HepG2 (cell line): ENCODE data around the gene CFAP99. TPM values are rescaled to one million over a fixed set of nuclear protein-coding genes. Genes with fewer than 3 reads are reported as not detected.

Source experiments
- AKAP8 ChIP-seq: sonication (generic); formaldehyde crosslinking; IDR thresholded peaks from 2 replicates; pipeline ENCODE4 v1.5.1; 2020; ENCODE audit warnings: mild to moderate bottlenecking, missing genetic modification reagents
- ETV5 ChIP-seq: IDR thresholded peaks from 2 replicates; pipeline ENCODE4 v1.6.1; 2018; ENCODE audit warnings: missing biosample characterization, missing genetic modification reagents, inconsistent platforms, borderline replicate concordance
- IKZF4 ChIP-seq: sonication (generic); formaldehyde crosslinking; IDR thresholded peaks from 2 replicates; pipeline ENCODE4 v1.5.1; 2020; ENCODE audit warnings: borderline replicate concordance, mild to moderate bottlenecking, low read depth, missing genetic modification reagents; ENCODE audit errors: not compliant biosample characterization
- NBN ChIP-seq: fragments of 450-650 bp; conservative IDR thresholded peaks from 2 replicates; pipeline ENCODE4 v1.6.1; 2017
- POLR2AphosphoS5 ChIP-seq: IDR thresholded peaks from 2 replicates; pipeline ENCODE4 v1.6.1; 2012; ENCODE audit warnings: low read depth, low read length
- RBM22 ChIP-seq: fragments of 200-400 bp; formaldehyde crosslinking; optimal IDR thresholded peaks from 2 replicates; pipeline ENCODE3; 2017; ENCODE audit warnings: mild to moderate bottlenecking, low read length, moderate library complexity
- SOX6 ChIP-seq, 2 experiments: fragments of 450-650 bp in 1 of 2; sonication (generic) in 1 of 2; formaldehyde crosslinking in 1 of 2; IDR thresholded peaks; 2 replicates each; pipeline versions ENCODE4 v1.4.0 to v1.6.1; 2017 to 2020; ENCODE audit warnings: antibody characterized with exemption in 1 of 2, mild to moderate bottlenecking in 1 of 2, missing genetic modification reagents in 1 of 2
- SRSF9 ChIP-seq: fragments of 200-400 bp; formaldehyde crosslinking; IDR thresholded peaks from 2 replicates; pipeline ENCODE4 v1.6.1; 2018; ENCODE audit warnings: borderline replicate concordance, mild to moderate bottlenecking, low read depth, low read length; ENCODE audit not compliant: insufficient read depth, poor library complexity, severe bottlenecking
- TBX3 ChIP-seq: fragments of 450-650 bp; IDR thresholded peaks from 2 replicates; pipeline ENCODE4 v1.6.1; 2017; ENCODE audit warnings: antibody characterized with exemption, mild to moderate bottlenecking, inconsistent platforms, borderline replicate concordance
- WIZ ChIP-seq: sonication (generic); formaldehyde crosslinking; IDR thresholded peaks from 2 replicates; pipeline ENCODE4 v1.5.1; 2020; ENCODE audit warnings: mild to moderate bottlenecking, missing genetic modification reagents
- ZBTB3 ChIP-seq: sonication (generic); formaldehyde crosslinking; IDR thresholded peaks from 2 replicates; pipeline ENCODE4 v1.4.0; 2020; ENCODE audit warnings: low read depth, mild to moderate bottlenecking, moderate library complexity, missing genetic modification reagents, borderline replicate concordance
- ZKSCAN1 ChIP-seq: fragments of 150-350 bp; IDR thresholded peaks from 2 replicates; pipeline ENCODE4 v1.6.1; 2014; ENCODE audit warnings: low read length
- ZNF230 ChIP-seq: sonication (generic); formaldehyde crosslinking; IDR thresholded peaks from 2 replicates; pipeline ENCODE4 v1.4.0; 2020; ENCODE audit warnings: mild to moderate bottlenecking, missing genetic modification reagents
- ZNF234 ChIP-seq: sonication (generic); formaldehyde crosslinking; conservative IDR thresholded peaks from 2 replicates; pipeline ENCODE4 v1.5.1; 2020; ENCODE audit warnings: mild to moderate bottlenecking, missing genetic modification reagents
- ZNF256 ChIP-seq: sonication (generic); formaldehyde crosslinking; conservative IDR thresholded peaks from 2 replicates; pipeline ENCODE4 v1.4.0; 2020; ENCODE audit warnings: missing genetic modification reagents
- ZNF543 ChIP-seq: sonication (generic); formaldehyde crosslinking; IDR thresholded peaks from 2 replicates; pipeline ENCODE4 v1.4.0; 2020; ENCODE audit warnings: mild to moderate bottlenecking, missing genetic modification reagents
- ZNF792 ChIP-seq: IDR thresholded peaks from 2 replicates; pipeline ENCODE4 v1.6.1; 2016
- polyA plus RNA-seq, 8 experiments: library from polyadenylated mRNA; depleted of rRNA in 3 of 8; stranded (reverse) in 7 of 8; unstranded in 1 of 8; fragments of >200 nt; fragmentation: Illumina TruSeq in 4 of 8; extraction: Trizol in 4 of 8; gene quantifications; 2 replicates each; pipeline versions ENCODE4 v1.2.1 to v1.2.3, GENCODE V29; 2011 to 2016; ENCODE audit warnings: low read depth in 4 of 8, missing spikeins in 1 of 8, mixed read lengths in 1 of 8; ENCODE audit not compliant: insufficient read depth in 1 of 8
- total RNA-seq, 5 experiments: library from RNA; depleted of rRNA; stranded (reverse); fragments of >200 nt; fragmentation: Illumina TruSeq; extraction: Trizol; gene quantifications; 2 replicates each; pipeline ENCODE4 v1.2.3, GENCODE V29; 2016; ENCODE audit warnings: low read depth in 1 of 5
- TF ChIP-seq, protein P1 (sequence below): IDR thresholded peaks from 2 replicates; pipeline ENCODE4 v1.6.1; 2016; ENCODE audit warnings: low read depth, missing genetic modification reagents, missing compliant biosample characterization
- TF ChIP-seq, protein P2 (sequence below): sonication (generic); formaldehyde crosslinking; IDR thresholded peaks from 2 replicates; pipeline ENCODE4 v1.4.0; 2020; ENCODE audit warnings: missing genetic modification reagents
- TF ChIP-seq, protein P3 (sequence below): sonication (generic); formaldehyde crosslinking; IDR thresholded peaks from 2 replicates; pipeline ENCODE4 v1.5.1; 2020; ENCODE audit warnings: missing genetic modification reagents, mild to moderate bottlenecking, borderline replicate concordance

Gene CFAP99
- total and polyA plus RNA-seq, 2 of the 13 experiments (the other 11 are each of a cell fraction or from before 2014, with no cell fraction given): not detected

DNA sequence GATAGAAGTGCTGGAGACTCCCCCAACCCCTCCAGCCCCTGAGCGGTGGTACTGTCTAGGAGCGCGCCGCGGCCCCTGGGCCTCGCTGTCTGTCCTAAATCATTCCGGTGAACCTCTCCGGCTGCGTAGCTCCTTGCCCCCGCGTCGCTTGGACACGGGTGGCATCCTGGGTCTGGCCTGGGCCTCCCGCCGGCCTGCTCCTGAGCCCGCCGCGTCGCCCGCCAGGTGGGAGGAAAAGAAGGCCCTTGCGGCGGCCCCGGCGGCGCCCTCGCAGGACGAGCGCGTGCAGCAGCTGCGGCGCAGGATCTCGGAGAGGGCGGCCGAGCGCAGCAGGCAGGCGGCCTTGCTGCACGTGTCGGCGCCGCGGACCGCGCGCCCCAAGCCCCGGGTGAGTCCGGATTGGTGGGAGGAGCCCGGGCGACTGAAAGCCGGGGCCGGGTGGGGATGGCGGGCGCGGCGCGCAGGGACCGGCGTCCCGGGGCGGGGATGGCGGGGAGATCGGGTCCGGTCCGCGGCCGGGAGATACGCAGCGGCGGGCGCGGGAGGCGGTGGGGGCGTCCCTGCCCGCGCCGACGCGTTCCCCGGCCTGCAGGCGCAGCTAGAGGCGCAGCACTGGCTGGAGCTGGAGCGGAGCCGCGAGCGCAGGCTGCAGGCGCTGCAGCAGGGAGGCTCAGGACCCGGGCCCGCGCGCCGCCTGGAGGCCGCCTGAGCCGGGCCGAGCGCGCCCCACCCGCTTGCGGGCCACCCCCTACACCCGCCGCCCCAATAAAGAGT, 43.6 kb downstream of the CFAP99 start (continued):
- TF ChIP-seq, protein P1, sequence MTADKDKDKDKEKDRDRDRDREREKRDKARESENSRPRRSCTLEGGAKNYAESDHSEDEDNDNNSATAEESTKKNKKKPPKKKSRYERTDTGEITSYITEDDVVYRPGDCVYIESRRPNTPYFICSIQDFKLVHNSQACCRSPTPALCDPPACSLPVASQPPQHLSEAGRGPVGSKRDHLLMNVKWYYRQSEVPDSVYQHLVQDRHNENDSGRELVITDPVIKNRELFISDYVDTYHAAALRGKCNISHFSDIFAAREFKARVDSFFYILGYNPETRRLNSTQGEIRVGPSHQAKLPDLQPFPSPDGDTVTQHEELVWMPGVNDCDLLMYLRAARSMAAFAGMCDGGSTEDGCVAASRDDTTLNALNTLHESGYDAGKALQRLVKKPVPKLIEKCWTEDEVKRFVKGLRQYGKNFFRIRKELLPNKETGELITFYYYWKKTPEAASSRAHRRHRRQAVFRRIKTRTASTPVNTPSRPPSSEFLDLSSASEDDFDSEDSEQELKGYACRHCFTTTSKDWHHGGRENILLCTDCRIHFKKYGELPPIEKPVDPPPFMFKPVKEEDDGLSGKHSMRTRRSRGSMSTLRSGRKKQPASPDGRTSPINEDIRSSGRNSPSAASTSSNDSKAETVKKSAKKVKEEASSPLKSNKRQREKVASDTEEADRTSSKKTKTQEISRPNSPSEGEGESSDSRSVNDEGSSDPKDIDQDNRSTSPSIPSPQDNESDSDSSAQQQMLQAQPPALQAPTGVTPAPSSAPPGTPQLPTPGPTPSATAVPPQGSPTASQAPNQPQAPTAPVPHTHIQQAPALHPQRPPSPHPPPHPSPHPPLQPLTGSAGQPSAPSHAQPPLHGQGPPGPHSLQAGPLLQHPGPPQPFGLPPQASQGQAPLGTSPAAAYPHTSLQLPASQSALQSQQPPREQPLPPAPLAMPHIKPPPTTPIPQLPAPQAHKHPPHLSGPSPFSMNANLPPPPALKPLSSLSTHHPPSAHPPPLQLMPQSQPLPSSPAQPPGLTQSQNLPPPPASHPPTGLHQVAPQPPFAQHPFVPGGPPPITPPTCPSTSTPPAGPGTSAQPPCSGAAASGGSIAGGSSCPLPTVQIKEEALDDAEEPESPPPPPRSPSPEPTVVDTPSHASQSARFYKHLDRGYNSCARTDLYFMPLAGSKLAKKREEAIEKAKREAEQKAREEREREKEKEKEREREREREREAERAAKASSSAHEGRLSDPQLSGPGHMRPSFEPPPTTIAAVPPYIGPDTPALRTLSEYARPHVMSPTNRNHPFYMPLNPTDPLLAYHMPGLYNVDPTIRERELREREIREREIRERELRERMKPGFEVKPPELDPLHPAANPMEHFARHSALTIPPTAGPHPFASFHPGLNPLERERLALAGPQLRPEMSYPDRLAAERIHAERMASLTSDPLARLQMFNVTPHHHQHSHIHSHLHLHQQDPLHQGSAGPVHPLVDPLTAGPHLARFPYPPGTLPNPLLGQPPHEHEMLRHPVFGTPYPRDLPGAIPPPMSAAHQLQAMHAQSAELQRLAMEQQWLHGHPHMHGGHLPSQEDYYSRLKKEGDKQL (CRISPR knock-in tag): no peak
- 0 out of 2 replicates have a peak, but pooled peaks have one; percentile 22 for TF ChIP-seq WIZ (CRISPR knock-in tag)
- TF ChIP-seq, protein P2, sequence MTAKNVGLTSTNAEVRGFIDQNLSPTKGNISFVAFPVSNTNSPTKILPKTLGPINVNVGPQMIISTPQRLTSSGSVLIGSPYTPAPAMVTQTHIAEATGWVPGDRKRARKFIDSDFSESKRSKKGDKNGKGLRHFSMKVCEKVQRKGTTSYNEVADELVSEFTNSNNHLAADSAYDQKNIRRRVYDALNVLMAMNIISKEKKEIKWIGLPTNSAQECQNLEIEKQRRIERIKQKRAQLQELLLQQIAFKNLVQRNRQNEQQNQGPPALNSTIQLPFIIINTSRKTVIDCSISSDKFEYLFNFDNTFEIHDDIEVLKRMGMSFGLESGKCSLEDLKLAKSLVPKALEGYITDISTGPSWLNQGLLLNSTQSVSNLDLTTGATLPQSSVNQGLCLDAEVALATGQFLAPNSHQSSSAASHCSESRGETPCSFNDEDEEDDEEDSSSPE (CRISPR knock-in tag): peak; percentile 86
- TF ChIP-seq IKZF4 (CRISPR knock-in tag): peak; percentile 55
- TF ChIP-seq ZNF256 (CRISPR knock-in tag): no peak
- TF ChIP-seq ZNF792 (CRISPR knock-in tag): no peak
- no peak for TF ChIP-seq ZBTB3 (CRISPR knock-in tag)
- no peak for TF ChIP-seq SOX6 (IDR thresholded peaks at IDR 0.05)
- TF ChIP-seq SOX6 (CRISPR knock-in tag; IDR thresholded peaks at IDR 0.05): no peak
- no peak for TF ChIP-seq SRSF9
- no peak for TF ChIP-seq ZNF543 (CRISPR knock-in tag)
- no peak for TF ChIP-seq ZKSCAN1
- TF ChIP-seq TBX3: no peak
- no peak for TF ChIP-seq ZNF230 (CRISPR knock-in tag)
- TF ChIP-seq RBM22: no peak
- TF ChIP-seq ETV5 (CRISPR knock-in tag): no peak
- TF ChIP-seq POLR2AphosphoS5: no peak
- TF ChIP-seq, protein P3, sequence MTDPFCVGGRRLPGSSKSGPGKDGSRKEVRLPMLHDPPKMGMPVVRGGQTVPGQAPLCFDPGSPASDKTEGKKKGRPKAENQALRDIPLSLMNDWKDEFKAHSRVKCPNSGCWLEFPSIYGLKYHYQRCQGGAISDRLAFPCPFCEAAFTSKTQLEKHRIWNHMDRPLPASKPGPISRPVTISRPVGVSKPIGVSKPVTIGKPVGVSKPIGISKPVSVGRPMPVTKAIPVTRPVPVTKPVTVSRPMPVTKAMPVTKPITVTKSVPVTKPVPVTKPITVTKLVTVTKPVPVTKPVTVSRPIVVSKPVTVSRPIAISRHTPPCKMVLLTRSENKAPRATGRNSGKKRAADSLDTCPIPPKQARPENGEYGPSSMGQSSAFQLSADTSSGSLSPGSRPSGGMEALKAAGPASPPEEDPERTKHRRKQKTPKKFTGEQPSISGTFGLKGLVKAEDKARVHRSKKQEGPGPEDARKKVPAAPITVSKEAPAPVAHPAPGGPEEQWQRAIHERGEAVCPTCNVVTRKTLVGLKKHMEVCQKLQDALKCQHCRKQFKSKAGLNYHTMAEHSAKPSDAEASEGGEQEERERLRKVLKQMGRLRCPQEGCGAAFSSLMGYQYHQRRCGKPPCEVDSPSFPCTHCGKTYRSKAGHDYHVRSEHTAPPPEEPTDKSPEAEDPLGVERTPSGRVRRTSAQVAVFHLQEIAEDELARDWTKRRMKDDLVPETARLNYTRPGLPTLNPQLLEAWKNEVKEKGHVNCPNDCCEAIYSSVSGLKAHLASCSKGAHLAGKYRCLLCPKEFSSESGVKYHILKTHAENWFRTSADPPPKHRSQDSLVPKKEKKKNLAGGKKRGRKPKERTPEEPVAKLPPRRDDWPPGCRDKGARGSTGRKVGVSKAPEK (CRISPR knock-in tag): no peak
- TF ChIP-seq NBN: no peak
- peak; percentile 65; the same call in 1 of the 2 replicates for TF ChIP-seq AKAP8 (CRISPR knock-in tag)
- TF ChIP-seq ZNF234 (CRISPR knock-in tag): no peak
